Measurements from ENCODE around the gene SCGB3A2.
A peak's percentile ranks its signal among the peaks of the same experiment; 100 is the strongest.

SCGB3A2 gene

GRCh38 chr5:147874910-147875367 is 3.6 kb upstream of the SCGB3A2 start:
- no peak for DNase-seq (ENCODE audit: low read depth in 1 of 2, low spot score in 1 of 2)
- in situ Hi-C loops (cut with HindIII; ENCODE audit: low pct_unique_long_range_greater_than_20kb, low sequenced_read_pairs), result no loop called here
- TF ChIP-seq JUND (IDR thresholded peaks at IDR 0.05; ENCODE audit: low read depth), result no peak

- no peak for DNase-seq (ENCODE audit: low read depth in 1 of 2, low spot score in 1 of 2)
- no peak for TF ChIP-seq JUND (IDR thresholded peaks at IDR 0.05; ENCODE audit: low read depth)
- in situ Hi-C loops (cut with HindIII; ENCODE audit: low pct_unique_long_range_greater_than_20kb, low sequenced_read_pairs), result no loop called here
Observed at GRCh38 chr5:147876141-147876540, 2.4 kb upstream of the SCGB3A2 start.

- in situ Hi-C loops (cut with HindIII; ENCODE audit: low pct_unique_long_range_greater_than_20kb, low sequenced_read_pairs), result no loop called here
- no peak for DNase-seq (ENCODE audit: low read depth in 1 of 2, low spot score in 1 of 2)
- TF ChIP-seq JUND (IDR thresholded peaks at IDR 0.05; ENCODE audit: low read depth), result no peak
Observed at GRCh38 chr5:147876626-147877025, 1.9 kb upstream of the SCGB3A2 start.

- no peak for DNase-seq (ENCODE audit: low read depth in 1 of 2, low spot score in 1 of 2)
- TF ChIP-seq JUND (IDR thresholded peaks at IDR 0.05; ENCODE audit: low read depth), result no peak
- in situ Hi-C loops (cut with HindIII; ENCODE audit: low pct_unique_long_range_greater_than_20kb, low sequenced_read_pairs), result no loop called here
Observed at GRCh38 chr5:147879784-147880183, 1.3 kb downstream of the SCGB3A2 start.

GRCh38 chr5:147880487-147880886 is 2.0 kb downstream of the SCGB3A2 start:
- in situ Hi-C loops (cut with HindIII; ENCODE audit: low pct_unique_long_range_greater_than_20kb, low sequenced_read_pairs), result no loop called here
- DNase-seq (ENCODE audit: low read depth in 1 of 2, low spot score in 1 of 2), result no peak
- TF ChIP-seq JUND (IDR thresholded peaks at IDR 0.05; ENCODE audit: low read depth), result no peak

GRCh38 chr5:147882586-147883313 is 4.2 kb downstream of the SCGB3A2 start:
- TF ChIP-seq JUND (IDR thresholded peaks at IDR 0.05; ENCODE audit: low read depth), result no peak
- in situ Hi-C loops (cut with HindIII; ENCODE audit: low pct_unique_long_range_greater_than_20kb, low sequenced_read_pairs), result no loop called here
- no peak for DNase-seq (ENCODE audit: low read depth in 1 of 2, low spot score in 1 of 2)

- DNase-seq (ENCODE audit: low read depth in 1 of 2, low spot score in 1 of 2), result peak; percentile 28 to 66
- in situ Hi-C loops (cut with HindIII; ENCODE audit: low pct_unique_long_range_greater_than_20kb, low sequenced_read_pairs), result no loop called here
Observed at GRCh38 chr5:147887026-147887627, 8.6 kb downstream of the SCGB3A2 start.

GRCh38 chr5:147887930-147888329 is 9.4 kb downstream of the SCGB3A2 start:
- in situ Hi-C loops (cut with HindIII; ENCODE audit: low pct_unique_long_range_greater_than_20kb, low sequenced_read_pairs), result no loop called here
- no peak for TF ChIP-seq JUND (IDR thresholded peaks at IDR 0.05; ENCODE audit: low read depth)
- DNase-seq (ENCODE audit: low read depth in 1 of 2, low spot score in 1 of 2), result no peak

More at GRCh38 chr5:147887026-147887627, 8.6 kb downstream of the SCGB3A2 start:
- TF ChIP-seq JUND (IDR thresholded peaks at IDR 0.05; ENCODE audit: low read depth), result no peak

GRCh38 chr5:147892696-147893296 is 14.3 kb downstream of the SCGB3A2 start:
- no peak for TF ChIP-seq JUND (IDR thresholded peaks at IDR 0.05; ENCODE audit: low read depth)
- peak; percentile 30 to 96 for DNase-seq (ENCODE audit: low read depth in 1 of 2, low spot score in 1 of 2)
- in situ Hi-C loops (cut with HindIII; ENCODE audit: low pct_unique_long_range_greater_than_20kb, low sequenced_read_pairs), result no loop called here

GRCh38 chr5:147893820-147894219 is 15.3 kb downstream of the SCGB3A2 start:
- DNase-seq (ENCODE audit: low read depth in 1 of 2, low spot score in 1 of 2), result no peak
- no peak for TF ChIP-seq JUND (IDR thresholded peaks at IDR 0.05; ENCODE audit: low read depth)
- in situ Hi-C loops (cut with HindIII; ENCODE audit: low pct_unique_long_range_greater_than_20kb, low sequenced_read_pairs), result no loop called here

GRCh38 chr5:147895864-147896263 is 17.4 kb downstream of the SCGB3A2 start:
- in situ Hi-C loops (cut with HindIII; ENCODE audit: low pct_unique_long_range_greater_than_20kb, low sequenced_read_pairs), result no loop called here
- DNase-seq (ENCODE audit: low read depth in 1 of 2, low spot score in 1 of 2), result no peak
- no peak for TF ChIP-seq JUND (IDR thresholded peaks at IDR 0.05; ENCODE audit: low read depth)

- no peak for DNase-seq (ENCODE audit: low read depth in 1 of 2, low spot score in 1 of 2)
- in situ Hi-C loops (cut with HindIII; ENCODE audit: low pct_unique_long_range_greater_than_20kb, low sequenced_read_pairs), result no loop called here
- TF ChIP-seq JUND (IDR thresholded peaks at IDR 0.05; ENCODE audit: low read depth), result no peak
Observed at GRCh38 chr5:147898875-147899401, 20.4 kb downstream of the SCGB3A2 start.

GRCh38 chr5:147901599-147902039 is 23.1 kb downstream of the SCGB3A2 start:
- DNase-seq (ENCODE audit: low read depth in 1 of 2, low spot score in 1 of 2), result peak in 1 of 2 experiments; percentile 21
- no peak for TF ChIP-seq JUND (IDR thresholded peaks at IDR 0.05; ENCODE audit: low read depth)
- in situ Hi-C loops (cut with HindIII; ENCODE audit: low pct_unique_long_range_greater_than_20kb, low sequenced_read_pairs), result no loop called here

Measured in T47D (cell line).